HepG2 (cell line): Measurements from ENCODE around the gene LIPT2. TPM values are rescaled to one million over a fixed set of nuclear protein-coding genes. Genes with fewer than 3 reads are reported as not detected.
A peak's percentile ranks its signal among the peaks of the same experiment; 100 is the strongest.

Experiments used
- ESRRA ChIP-seq: sonication (generic); formaldehyde crosslinking; IDR thresholded peaks from 2 replicates; pipeline ENCODE4 v1.5.1; 2020; ENCODE audit warnings: mild to moderate bottlenecking, low read depth, missing genetic modification reagents
- FLYWCH1 ChIP-seq: sonication (generic); formaldehyde crosslinking; IDR thresholded peaks from 2 replicates; pipeline ENCODE4 v1.8.1; 2023; ENCODE audit warnings: mild to moderate bottlenecking, missing genetic modification reagents
- HMGA1 ChIP-seq: sonication (generic); formaldehyde crosslinking; conservative IDR thresholded peaks from 2 replicates; pipeline ENCODE4 v1.4.0; 2020; ENCODE audit warnings: missing genetic modification reagents
- HNRNPH1 ChIP-seq: fragments of 200-400 bp; formaldehyde crosslinking; optimal IDR thresholded peaks from 2 replicates; pipeline ENCODE3; 2017; ENCODE audit warnings: mild to moderate bottlenecking, low read depth, low read length
- MAZ ChIP-seq, 2 experiments: sonication (generic) in 1 of 2; formaldehyde crosslinking in 1 of 2; IDR thresholded peaks; 2 replicates each; pipeline versions ENCODE4 v1.5.0 to v1.6.1; 2012 to 2020; ENCODE audit warnings: low read depth in 2 of 2, mild to moderate bottlenecking in 2 of 2, borderline replicate concordance in 1 of 2, improper control_type of control experiment in 1 of 2, low read length in 1 of 2, missing genetic modification reagents in 1 of 2, moderate library complexity in 1 of 2
- NFE2L2 ChIP-seq: fragments of 150-350 bp; IDR thresholded peaks from 2 replicates; pipeline ENCODE4 v1.6.1; 2014; ENCODE audit warnings: low read length
- PATZ1 ChIP-seq: sonication (generic); formaldehyde crosslinking; IDR thresholded peaks from 2 replicates; pipeline ENCODE4 v1.4.0; 2020; ENCODE audit warnings: missing genetic modification reagents
- PBX2 ChIP-seq: IDR thresholded peaks from 2 replicates; pipeline ENCODE4 v1.6.1; 2016; ENCODE audit warnings: control low read depth
- RBFOX2 ChIP-seq: fragments of 200-400 bp; formaldehyde crosslinking; IDR thresholded peaks from 2 replicates; pipeline ENCODE4 v1.6.1; 2017; ENCODE audit warnings: low read depth, mild to moderate bottlenecking, low read length
- RBM39 ChIP-seq: fragments of 200-400 bp; formaldehyde crosslinking; IDR thresholded peaks from one replicate; pipeline ENCODE4 v1.6.1; 2018; ENCODE audit warnings: antibody characterized with exemption, mild to moderate bottlenecking, low read depth, low read length; ENCODE audit not compliant: poor library complexity, severe bottlenecking
- SP2 ChIP-seq: sonication (generic); formaldehyde crosslinking; IDR thresholded peaks from 2 replicates; pipeline ENCODE4 v1.5.1; 2020; ENCODE audit warnings: mild to moderate bottlenecking, missing genetic modification reagents
- TAF1 ChIP-seq: sonication (generic); formaldehyde crosslinking; IDR thresholded peaks from 2 replicates; pipeline ENCODE4 v1.4.0; 2020; ENCODE audit warnings: missing genetic modification reagents
- ZMAT3 ChIP-seq: sonication (generic); formaldehyde crosslinking; conservative IDR thresholded peaks from 2 replicates; pipeline ENCODE4 v1.7.0; 2021; ENCODE audit warnings: missing genetic modification reagents
- ZNF329 ChIP-seq: sonication (generic); formaldehyde crosslinking; IDR thresholded peaks from 2 replicates; pipeline ENCODE4 v1.9.0; 2021; ENCODE audit warnings: low read depth, mild to moderate bottlenecking, missing genetic modification reagents
- ZNF367 ChIP-seq: sonication (generic); formaldehyde crosslinking; IDR thresholded peaks from 2 replicates; pipeline ENCODE4 v1.4.0; 2020; ENCODE audit warnings: missing genetic modification reagents, borderline replicate concordance
- ZNF430 ChIP-seq: sonication (generic); formaldehyde crosslinking; IDR thresholded peaks from 2 replicates; pipeline ENCODE4 v1.9.0; 2021; ENCODE audit warnings: mild to moderate bottlenecking, missing genetic modification reagents
- ZNF546 ChIP-seq: sonication (generic); formaldehyde crosslinking; conservative IDR thresholded peaks from 2 replicates; pipeline ENCODE4 v1.8.1; 2023; ENCODE audit warnings: mild to moderate bottlenecking, missing genetic modification reagents
- ZNF556 ChIP-seq: sonication (generic); formaldehyde crosslinking; IDR thresholded peaks from 2 replicates; pipeline ENCODE4 v1.4.0; 2020; ENCODE audit warnings: mild to moderate bottlenecking, missing genetic modification reagents, borderline replicate concordance
- ZNF569 ChIP-seq: sonication (generic); formaldehyde crosslinking; IDR thresholded peaks from 2 replicates; pipeline ENCODE4 v1.5.0; 2020; ENCODE audit warnings: mild to moderate bottlenecking, missing genetic modification reagents, moderate library complexity, borderline replicate concordance
- ZNF761 ChIP-seq: sonication (generic); formaldehyde crosslinking; conservative IDR thresholded peaks from 2 replicates; pipeline ENCODE4 v1.4.0; 2020; ENCODE audit warnings: mild to moderate bottlenecking, missing genetic modification reagents
- ZNF768 ChIP-seq: sonication (generic); formaldehyde crosslinking; IDR thresholded peaks from 2 replicates; pipeline ENCODE4 v1.4.0; 2020; ENCODE audit warnings: missing genetic modification reagents
- ZXDC ChIP-seq: sonication (generic); formaldehyde crosslinking; IDR thresholded peaks from 2 replicates; pipeline ENCODE4 v1.5.0; 2020; ENCODE audit warnings: mild to moderate bottlenecking, missing genetic modification reagents
- polyA plus RNA-seq, 8 experiments: library from polyadenylated mRNA; depleted of rRNA in 3 of 8; stranded (reverse) in 7 of 8; unstranded in 1 of 8; fragments of >200 nt; fragmentation: Illumina TruSeq in 4 of 8; extraction: Trizol in 4 of 8; gene quantifications; 2 replicates each; pipeline versions ENCODE4 v1.2.1 to v1.2.3, GENCODE V29; 2011 to 2016; ENCODE audit warnings: low read depth in 4 of 8, missing spikeins in 1 of 8, mixed read lengths in 1 of 8; ENCODE audit not compliant: insufficient read depth in 1 of 8
- total RNA-seq, 5 experiments: library from RNA; depleted of rRNA; stranded (reverse); fragments of >200 nt; fragmentation: Illumina TruSeq; extraction: Trizol; gene quantifications; 2 replicates each; pipeline ENCODE4 v1.2.3, GENCODE V29; 2016; ENCODE audit warnings: low read depth in 1 of 5

LIPT2 gene
- total and polyA plus RNA-seq, 2 of the 13 experiments (the other 11 are each of a cell fraction or from before 2014, with no cell fraction given) = 3.0 to 5.6 TPM

DNA sequence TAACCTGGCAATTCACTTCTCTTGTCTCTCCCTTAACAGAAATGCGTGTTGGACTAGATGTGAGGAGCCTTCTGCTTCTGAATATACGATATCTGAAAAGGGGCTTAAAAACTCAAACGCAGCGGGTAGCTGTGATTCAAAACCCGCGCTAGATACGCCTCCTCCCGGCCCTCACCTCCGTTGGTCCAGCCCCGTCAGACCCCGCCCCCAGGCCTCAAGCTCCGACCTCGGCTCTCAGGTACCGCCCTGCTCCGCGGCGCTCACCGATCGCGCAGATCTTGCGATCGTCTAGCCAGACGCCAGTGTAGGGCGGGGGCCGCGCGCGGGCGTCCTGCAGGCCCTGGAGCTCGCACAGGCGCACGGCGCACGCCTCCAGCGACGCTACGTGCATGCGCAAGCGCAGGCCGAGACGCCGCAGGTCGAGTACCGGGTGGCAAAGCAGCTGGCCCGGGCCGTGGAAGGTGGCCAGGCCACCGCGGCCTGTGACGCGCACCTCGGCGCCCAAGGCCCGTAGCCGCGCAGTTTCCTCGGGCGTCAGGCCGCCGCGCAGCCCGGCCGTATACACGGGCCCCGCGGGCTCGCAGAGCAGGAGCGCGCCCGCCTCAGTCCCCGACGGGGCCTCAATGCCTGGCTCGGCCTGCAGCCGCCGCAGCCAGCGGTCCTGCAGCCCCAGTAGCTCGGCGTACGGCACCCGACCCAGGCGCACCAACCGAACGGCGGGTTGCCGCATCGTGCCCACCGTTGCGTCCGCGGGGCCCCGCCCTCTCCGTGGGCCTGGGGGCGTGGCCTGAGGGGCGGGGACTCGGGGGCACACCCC, at the start of gene LIPT2 (continued):
- TF ChIP-seq NFE2L2 (no peak), TAF1 (CRISPR knock-in tag) (peak; percentile 70), ZXDC (no peak; the same call in 1 of the 2 replicates), ZNF430 (CRISPR knock-in tag) (peak; percentile 78; the same call in 1 of the 2 replicates), ZMAT3 (CRISPR knock-in tag) (peak; percentile 69; the same call in 1 of the 2 replicates), ZNF556 (peak; percentile 93), MAZ (IDR thresholded peaks at IDR 0.05; ENCODE audit: borderline replicate concordance, low read depth, low read length) (no peak), MAZ (CRISPR knock-in tag; IDR thresholded peaks at IDR 0.05; ENCODE audit: low read depth) (peak; percentile 89), SP2 (CRISPR knock-in tag) (peak; percentile 66), ZNF569 (CRISPR knock-in tag) (no peak), PBX2 (CRISPR knock-in tag) (no peak), ESRRA (CRISPR knock-in tag) (peak; percentile 70; the same call in 1 of the 2 replicates), RBM39 (peak; percentile 51), PATZ1 (CRISPR knock-in tag) (0 out of 2 replicates have a peak, but pooled peaks have one; percentile 31), ZNF768 (CRISPR knock-in tag) (peak; percentile 59; the same call in 1 of the 2 replicates), ZNF546 (CRISPR knock-in tag) (peak; percentile 78), HNRNPH1 (no peak), ZNF367 (CRISPR knock-in tag) (no peak), ZNF329 (CRISPR knock-in tag) (no peak; the same call in none of the 2 replicates), FLYWCH1 (CRISPR knock-in tag) (no peak), HMGA1 (no peak), ZNF761 (CRISPR knock-in tag) (peak; percentile 89; the same call in 1 of the 2 replicates), RBFOX2 (peak; percentile 99)
